Measurements from ENCODE around the gene DPP10.

The DPP10 gene

DNA sequence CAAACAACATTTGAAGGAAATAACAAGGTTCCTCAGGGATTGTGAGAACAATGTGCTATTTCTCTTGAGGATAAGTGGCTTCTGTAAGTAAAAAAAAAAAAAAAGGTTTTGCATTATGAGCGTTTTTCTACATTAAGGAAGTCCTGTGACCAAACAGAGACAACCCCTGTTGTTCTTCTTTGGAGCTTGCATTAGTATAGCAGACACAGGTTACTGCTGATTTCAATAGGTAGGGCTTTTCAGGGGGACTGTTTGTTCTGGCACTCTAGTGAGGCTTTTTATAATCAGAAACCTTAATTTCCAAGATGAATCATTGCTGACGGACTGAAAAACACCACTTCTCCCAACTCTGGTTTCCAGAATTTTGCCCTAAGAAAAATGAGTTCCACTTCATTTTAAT, 8.2 kb downstream of the DPP10 start:
- H3K27me3 ChIP-seq (ENCODE audit: control insufficient read depth in 5 of 5, insufficient read depth in 4 of 5, low read length in 5 of 5), result no peaks in the 10 kb centered on the region
- no peaks in the 10 kb centered on the region for H3K36me3 ChIP-seq (ENCODE audit: control insufficient read depth in 5 of 5, insufficient read depth in 5 of 5, low read length in 5 of 5)
- H3K27ac ChIP-seq (ENCODE audit: low read depth, low read length), result no peak overlapping the region
- no peak overlapping the region for H3K4me3 ChIP-seq (ENCODE audit: low read depth in 1 of 5, low read length in 5 of 5)
- peaks cover 0 to 11% (median 0%) of the 10 kb centered on the region in 5 donors for H3K4me1 ChIP-seq (ENCODE audit: control insufficient read depth in 5 of 5, insufficient read depth in 5 of 5, low read length in 5 of 5)
- peaks cover 0 to 4% (median 0%) of the 10 kb centered on the region in 5 donors for H3K9me3 ChIP-seq (ENCODE audit: control insufficient read depth in 5 of 5, low read length in 5 of 5)
- H3K9ac ChIP-seq (ENCODE audit: low read length in 5 of 5), result no peak overlapping the region

DNA sequence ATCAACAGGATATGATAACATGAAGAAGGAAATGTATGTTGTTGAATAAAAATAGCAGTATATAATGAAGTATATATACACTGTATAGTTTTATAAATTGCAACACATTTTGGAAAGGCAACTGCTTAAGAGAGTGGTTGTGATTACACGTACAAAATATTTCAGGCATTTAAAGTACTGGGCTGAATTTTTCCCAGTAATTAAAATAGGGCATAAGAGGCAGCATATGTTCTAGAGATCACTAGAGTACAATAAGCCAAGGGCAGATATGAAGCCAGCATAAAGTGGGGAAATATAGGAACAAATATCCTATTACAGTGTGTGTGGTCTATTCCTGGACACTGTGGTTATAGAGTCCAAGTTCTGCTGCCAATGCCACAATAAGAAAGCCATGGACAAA, 14.1 kb downstream of the DPP10 start:
- H3K27me3 ChIP-seq (ENCODE audit: control insufficient read depth in 5 of 5, insufficient read depth in 4 of 5, low read length in 5 of 5), result no peaks in the 10 kb centered on the region
- no peak overlapping the region for H3K27ac ChIP-seq (ENCODE audit: low read depth, low read length)
- peaks cover 0 to 4% (median 0%) of the 10 kb centered on the region in 5 donors for H3K9me3 ChIP-seq (ENCODE audit: control insufficient read depth in 5 of 5, low read length in 5 of 5)
- no peak overlapping the region for H3K9ac ChIP-seq (ENCODE audit: low read length in 5 of 5)
- peaks cover 0 to 4% (median 0%) of the 10 kb centered on the region in 5 donors for H3K4me1 ChIP-seq (ENCODE audit: control insufficient read depth in 5 of 5, insufficient read depth in 5 of 5, low read length in 5 of 5)
- no peaks in the 10 kb centered on the region for H3K36me3 ChIP-seq (ENCODE audit: control insufficient read depth in 5 of 5, insufficient read depth in 5 of 5, low read length in 5 of 5)
- H3K4me3 ChIP-seq (ENCODE audit: low read depth in 1 of 5, low read length in 5 of 5), result no peak overlapping the region

DNA sequence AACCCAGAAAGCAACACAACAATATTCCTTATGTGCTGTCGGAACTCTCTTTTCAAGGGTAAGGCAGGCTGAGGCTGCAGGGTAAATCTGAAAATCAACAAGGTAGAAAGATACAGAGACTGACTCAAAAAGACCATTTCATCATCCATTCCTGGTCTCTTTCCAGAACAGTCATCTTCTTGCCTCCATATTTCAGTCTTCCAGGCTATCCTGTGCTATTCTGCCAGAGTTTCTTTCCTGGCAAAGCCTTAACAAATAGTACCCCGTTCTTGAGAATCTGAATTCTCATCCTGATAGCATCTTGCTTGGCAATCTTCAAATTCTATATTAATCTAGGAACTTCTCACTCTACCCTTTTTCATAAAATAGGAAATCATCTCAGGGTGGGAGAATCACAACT, 15.5 kb downstream of the DPP10 start:
- H3K4me3 ChIP-seq (ENCODE audit: low read depth in 1 of 5, low read length in 5 of 5), result no peak overlapping the region
- peaks cover 0 to 4% (median 0%) of the 10 kb centered on the region in 5 donors for H3K9me3 ChIP-seq (ENCODE audit: control insufficient read depth in 5 of 5, low read length in 5 of 5)
- no peaks in the 10 kb centered on the region for H3K27me3 ChIP-seq (ENCODE audit: control insufficient read depth in 5 of 5, insufficient read depth in 4 of 5, low read length in 5 of 5)
- H3K4me1 ChIP-seq (ENCODE audit: control insufficient read depth in 5 of 5, insufficient read depth in 5 of 5, low read length in 5 of 5), result peaks cover 0 to 4% (median 0%) of the 10 kb centered on the region in 5 donors
- H3K27ac ChIP-seq (ENCODE audit: low read depth, low read length), result no peak overlapping the region
- H3K36me3 ChIP-seq (ENCODE audit: control insufficient read depth in 5 of 5, insufficient read depth in 5 of 5, low read length in 5 of 5), result no peaks in the 10 kb centered on the region
- no peak overlapping the region for H3K9ac ChIP-seq (ENCODE audit: low read length in 5 of 5)

DNA sequence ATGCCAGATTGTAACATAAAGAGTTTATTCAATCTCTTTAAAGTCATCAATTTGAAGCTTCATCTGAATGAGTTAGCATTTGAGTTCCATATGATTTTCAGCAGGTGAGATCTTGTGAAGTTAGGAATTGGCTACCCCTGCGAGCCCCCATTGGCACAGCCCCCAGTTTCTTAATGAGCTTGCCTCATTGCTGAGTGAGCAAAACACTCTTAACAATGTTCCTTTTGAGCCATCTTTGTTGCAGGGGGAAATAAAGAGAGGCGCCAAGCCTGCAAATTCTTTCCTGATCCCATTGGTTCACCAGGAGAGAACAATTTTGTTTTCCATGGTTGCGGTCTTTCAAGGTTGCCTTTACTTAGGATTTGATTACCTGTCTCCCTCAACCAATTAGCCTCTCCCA, 18.7 kb downstream of the DPP10 start:
- Histone ChIP-seq H3K4me3 (ENCODE audit: low read depth in 1 of 5, low read length in 5 of 5) (no peak overlapping the region), H3K36me3 (ENCODE audit: control insufficient read depth in 5 of 5, insufficient read depth in 5 of 5, low read length in 5 of 5) (no peaks in the 10 kb centered on the region), H3K27ac (ENCODE audit: low read depth, low read length) (no peak overlapping the region), H3K4me1 (ENCODE audit: control insufficient read depth in 5 of 5, insufficient read depth in 5 of 5, low read length in 5 of 5) (no peaks in the 10 kb centered on the region), H3K9me3 (ENCODE audit: control insufficient read depth in 5 of 5, low read length in 5 of 5) (no peaks in the 10 kb centered on the region), H3K9ac (ENCODE audit: low read length in 5 of 5) (no peak overlapping the region), H3K27me3 (ENCODE audit: control insufficient read depth in 5 of 5, insufficient read depth in 4 of 5, low read length in 5 of 5) (no peaks in the 10 kb centered on the region)

DNA sequence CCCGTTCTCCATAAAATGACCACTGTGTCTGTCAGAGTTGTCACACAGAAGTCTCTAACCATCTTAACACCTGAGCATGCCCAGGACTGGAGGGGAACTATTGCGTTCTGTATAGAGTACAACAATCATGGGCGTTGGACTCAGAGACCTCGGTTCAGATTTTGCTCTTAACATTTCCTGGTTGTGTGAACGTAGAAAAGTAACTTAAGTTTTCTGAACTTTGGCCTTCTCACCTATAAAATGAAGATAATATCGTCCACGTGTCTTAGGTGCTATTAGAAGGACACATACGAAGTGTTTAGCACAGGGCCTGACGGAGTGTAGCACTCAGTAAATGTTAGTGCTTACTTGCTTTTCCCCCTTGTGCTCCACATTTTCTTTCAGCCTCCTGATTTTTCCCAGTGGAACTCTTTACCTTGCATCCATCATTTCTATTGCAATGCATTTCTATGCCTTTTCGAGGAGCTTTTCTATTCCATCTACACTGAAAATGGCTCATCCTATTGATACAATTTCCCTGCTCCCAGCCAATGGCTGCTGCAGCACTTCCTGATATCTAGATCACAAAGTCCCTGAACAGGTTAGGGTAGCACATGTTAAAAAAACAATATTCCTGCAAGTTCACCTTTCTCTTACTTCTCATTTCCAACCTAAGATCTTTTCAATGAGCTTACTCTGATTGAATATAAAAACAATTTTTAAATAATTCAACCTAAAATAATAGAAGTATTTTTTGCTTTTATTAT, 22.7 kb downstream of the DPP10 start:
- H3K27ac ChIP-seq (ENCODE audit: low read depth, low read length), result no peak overlapping the region
- no peaks in the 10 kb centered on the region for H3K27me3 ChIP-seq (ENCODE audit: control insufficient read depth in 5 of 5, insufficient read depth in 4 of 5, low read length in 5 of 5)
- no peak overlapping the region for H3K4me3 ChIP-seq (ENCODE audit: low read depth in 1 of 5, low read length in 5 of 5)

DNA sequence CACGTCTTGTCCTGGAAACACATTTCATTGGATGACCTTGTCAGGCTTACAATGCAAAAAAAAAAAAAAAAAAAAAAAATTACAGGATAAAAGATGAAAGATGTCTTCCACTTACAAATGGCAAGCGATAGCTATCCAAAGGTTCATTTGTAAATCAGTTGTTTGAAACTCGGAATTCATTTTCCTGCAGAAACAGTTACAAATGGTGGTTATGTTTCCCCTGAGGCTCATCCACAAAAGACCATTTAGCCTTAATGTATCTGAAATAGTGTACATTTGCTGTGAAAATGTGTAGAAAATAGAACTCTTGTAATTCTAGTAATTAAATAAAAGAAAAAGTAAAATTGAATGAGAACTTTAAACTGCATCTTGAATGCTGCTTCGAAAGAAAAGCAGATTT, 25.9 kb downstream of the DPP10 start:
- Histone ChIP-seq H3K9ac (ENCODE audit: low read length in 5 of 5) (no peak overlapping the region), H3K27me3 (ENCODE audit: control insufficient read depth in 5 of 5, insufficient read depth in 4 of 5, low read length in 5 of 5) (no peaks in the 10 kb centered on the region), H3K36me3 (ENCODE audit: control insufficient read depth in 5 of 5, insufficient read depth in 5 of 5, low read length in 5 of 5) (no peaks in the 10 kb centered on the region), H3K4me3 (ENCODE audit: low read depth in 1 of 5, low read length in 5 of 5) (no peak overlapping the region), H3K4me1 (ENCODE audit: control insufficient read depth in 5 of 5, insufficient read depth in 5 of 5, low read length in 5 of 5) (no peaks in the 10 kb centered on the region), H3K27ac (ENCODE audit: low read depth, low read length) (no peak overlapping the region), H3K9me3 (ENCODE audit: control insufficient read depth in 5 of 5, low read length in 5 of 5) (no peaks in the 10 kb centered on the region)

More for the DNA sequence above, 22.7 kb downstream of the DPP10 start:
- Histone ChIP-seq H3K9ac (ENCODE audit: low read length in 5 of 5) (no peak overlapping the region), H3K9me3 (ENCODE audit: control insufficient read depth in 5 of 5, low read length in 5 of 5) (no peaks in the 10 kb centered on the region), H3K4me1 (ENCODE audit: control insufficient read depth in 5 of 5, insufficient read depth in 5 of 5, low read length in 5 of 5) (no peaks in the 10 kb centered on the region), H3K36me3 (ENCODE audit: control insufficient read depth in 5 of 5, insufficient read depth in 5 of 5, low read length in 5 of 5) (no peaks in the 10 kb centered on the region)

DNA sequence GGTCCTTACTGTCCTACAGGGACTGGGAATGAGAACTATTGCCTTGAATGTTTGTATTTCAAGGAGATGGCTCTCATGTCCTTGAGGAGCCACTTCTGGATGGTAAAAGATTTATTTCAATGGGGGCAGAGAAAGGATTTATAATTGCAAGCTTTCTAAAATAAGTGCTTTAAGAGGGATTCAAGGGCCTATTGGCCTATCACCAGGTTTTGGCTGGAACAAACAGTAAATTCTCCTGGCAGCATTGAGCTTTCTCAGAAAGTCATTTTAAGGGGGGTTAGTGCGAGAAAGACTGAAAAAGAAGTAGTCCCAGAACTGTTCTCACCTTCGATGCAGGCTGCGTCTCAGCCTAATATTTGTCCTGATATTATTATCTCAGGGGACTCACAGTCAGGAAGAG, 29.8 kb downstream of the DPP10 start:
- Histone ChIP-seq H3K4me1 (ENCODE audit: control insufficient read depth in 5 of 5, insufficient read depth in 5 of 5, low read length in 5 of 5) (no peaks in the 10 kb centered on the region), H3K9me3 (ENCODE audit: control insufficient read depth in 5 of 5, low read length in 5 of 5) (no peaks in the 10 kb centered on the region), H3K9ac (ENCODE audit: low read length in 5 of 5) (no peak overlapping the region), H3K27ac (ENCODE audit: low read depth, low read length) (no peak overlapping the region), H3K36me3 (ENCODE audit: control insufficient read depth in 5 of 5, insufficient read depth in 5 of 5, low read length in 5 of 5) (no peaks in the 10 kb centered on the region), H3K27me3 (ENCODE audit: control insufficient read depth in 5 of 5, insufficient read depth in 4 of 5, low read length in 5 of 5) (no peaks in the 10 kb centered on the region), H3K4me3 (ENCODE audit: low read depth in 1 of 5, low read length in 5 of 5) (no peak overlapping the region)

DNA sequence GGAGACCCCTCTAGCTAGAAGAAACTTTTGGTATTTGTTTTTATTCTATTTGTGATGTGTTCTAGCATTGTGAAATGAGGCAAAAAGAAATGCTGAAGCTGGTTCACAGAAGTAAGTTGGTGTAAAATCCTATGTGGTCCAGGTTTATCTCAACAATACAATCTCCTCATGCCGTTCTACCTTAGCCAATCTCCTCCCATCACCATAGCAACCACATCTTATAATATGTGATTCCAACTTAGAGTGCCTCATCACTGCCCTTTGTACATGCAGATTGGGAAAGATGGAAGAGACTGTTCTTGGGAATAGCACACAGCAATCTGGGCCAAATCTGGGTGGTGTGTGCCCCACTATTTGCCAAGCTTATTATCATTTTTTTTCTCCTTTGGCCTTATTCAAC, 30.3 kb downstream of the DPP10 start:
- no peak overlapping the region for H3K9ac ChIP-seq (ENCODE audit: low read length in 5 of 5)
- no peaks in the 10 kb centered on the region for H3K36me3 ChIP-seq (ENCODE audit: control insufficient read depth in 5 of 5, insufficient read depth in 5 of 5, low read length in 5 of 5)
- no peak overlapping the region for H3K4me3 ChIP-seq (ENCODE audit: low read depth in 1 of 5, low read length in 5 of 5)
- no peaks in the 10 kb centered on the region for H3K4me1 ChIP-seq (ENCODE audit: control insufficient read depth in 5 of 5, insufficient read depth in 5 of 5, low read length in 5 of 5)
- no peaks in the 10 kb centered on the region for H3K27me3 ChIP-seq (ENCODE audit: control insufficient read depth in 5 of 5, insufficient read depth in 4 of 5, low read length in 5 of 5)
- no peaks in the 10 kb centered on the region for H3K9me3 ChIP-seq (ENCODE audit: control insufficient read depth in 5 of 5, low read length in 5 of 5)
- no peak overlapping the region for H3K27ac ChIP-seq (ENCODE audit: low read depth, low read length)

DNA sequence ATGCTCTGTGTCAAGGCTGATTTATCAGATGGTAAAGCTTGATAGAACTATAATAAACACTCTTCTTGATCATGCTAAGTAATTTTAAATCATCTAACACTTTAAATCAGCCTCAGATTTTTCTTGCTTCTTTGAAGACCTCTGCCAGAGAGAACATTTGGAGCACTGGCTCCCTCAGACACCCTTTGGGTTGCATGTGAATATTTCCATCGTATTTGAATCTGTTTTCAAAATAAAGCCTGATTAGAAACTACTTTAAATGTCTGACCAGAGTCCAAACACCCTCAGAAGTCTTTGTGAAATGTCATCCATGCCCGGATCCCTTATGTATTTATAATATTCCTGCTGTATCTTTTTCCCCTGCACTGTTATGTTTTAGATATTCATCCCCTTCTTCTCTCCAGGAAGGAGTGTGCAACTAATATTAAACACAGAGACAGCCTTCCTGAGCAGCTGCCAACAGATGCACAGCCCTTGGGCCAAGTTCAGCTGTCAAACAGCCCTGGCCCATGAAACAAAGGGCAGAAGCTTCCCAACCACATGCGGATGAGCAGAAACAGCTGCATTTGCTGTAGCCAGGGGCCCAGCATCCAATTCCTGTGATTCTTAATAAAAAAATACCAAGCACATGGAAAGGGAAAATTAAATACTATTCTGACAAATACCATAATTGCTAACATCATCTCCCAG, 46.5 kb downstream of the DPP10 start:
- Histone ChIP-seq H3K4me1 (ENCODE audit: control insufficient read depth in 5 of 5, insufficient read depth in 5 of 5, low read length in 5 of 5) (no peaks in the 10 kb centered on the region), H3K4me3 (ENCODE audit: low read depth in 1 of 5, low read length in 5 of 5) (no peak overlapping the region), H3K9ac (ENCODE audit: low read length in 5 of 5) (no peak overlapping the region), H3K27ac (ENCODE audit: low read depth, low read length) (no peak overlapping the region), H3K36me3 (ENCODE audit: control insufficient read depth in 5 of 5, insufficient read depth in 5 of 5, low read length in 5 of 5) (no peaks in the 10 kb centered on the region), H3K27me3 (ENCODE audit: control insufficient read depth in 5 of 5, insufficient read depth in 4 of 5, low read length in 5 of 5) (no peaks in the 10 kb centered on the region), H3K9me3 (ENCODE audit: control insufficient read depth in 5 of 5, low read length in 5 of 5) (no peaks in the 10 kb centered on the region)

DNA sequence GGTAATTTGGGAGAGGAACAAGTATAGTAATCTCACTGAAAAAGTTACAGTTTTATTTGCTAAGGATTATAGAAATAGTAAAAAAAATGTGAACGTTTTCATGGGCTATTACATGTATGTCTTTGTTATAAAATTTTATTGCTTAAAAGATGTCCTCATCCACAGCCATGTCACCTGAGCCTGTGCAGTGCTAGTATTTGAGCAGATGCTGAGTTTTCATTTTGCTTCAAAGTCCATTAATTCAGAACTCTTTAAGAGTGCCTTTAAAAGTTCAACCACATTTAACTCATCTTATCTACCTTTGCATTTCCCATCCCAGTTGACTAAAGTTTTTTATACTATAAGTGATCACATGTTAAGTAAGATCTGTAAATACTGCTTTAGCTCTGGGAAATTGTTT, 52.6 kb downstream of the DPP10 start:
- Histone ChIP-seq H3K9ac (ENCODE audit: low read length in 5 of 5) (no peak overlapping the region), H3K36me3 (ENCODE audit: control insufficient read depth in 5 of 5, insufficient read depth in 5 of 5, low read length in 5 of 5) (no peaks in the 10 kb centered on the region), H3K4me1 (ENCODE audit: control insufficient read depth in 5 of 5, insufficient read depth in 5 of 5, low read length in 5 of 5) (no peaks in the 10 kb centered on the region), H3K4me3 (ENCODE audit: low read depth in 1 of 5, low read length in 5 of 5) (no peak overlapping the region), H3K27me3 (ENCODE audit: control insufficient read depth in 5 of 5, insufficient read depth in 4 of 5, low read length in 5 of 5) (no peaks in the 10 kb centered on the region), H3K9me3 (ENCODE audit: control insufficient read depth in 5 of 5, low read length in 5 of 5) (no peaks in the 10 kb centered on the region), H3K27ac (ENCODE audit: low read depth, low read length) (no peak overlapping the region)
